H1 (cell line): ENCODE data around the gene CNBD2.

Experiments used
- CBX8 ChIP-seq: fragments of 300-800, 300-1000 bp; sonication (generic); IDR thresholded peaks from 2 replicates; pipeline ENCODE4 v1.7.1; 2016; ENCODE audit warnings: low read depth, low read length, borderline replicate concordance
- GABPA ChIP-seq: IDR thresholded peaks from 2 replicates; pipeline ENCODE4 v1.6.1; 2011; ENCODE audit warnings: mild to moderate bottlenecking, low read length, moderate library complexity, borderline replicate concordance; ENCODE audit not compliant: insufficient read depth
- SUZ12 ChIP-seq: fragments of 200-600 bp; sonication (generic); IDR thresholded peaks from 2 replicates; pipeline ENCODE4 v1.6.1; 2012; ENCODE audit warnings: mild to moderate bottlenecking, inconsistent platforms, low read length, moderate library complexity, mixed read lengths
- TF ChIP-seq, protein P1 (sequence below), 3 experiments: IDR thresholded peaks; 1 replicate in 2 of 3; 2 replicates in 1 of 3; pipeline versions ENCODE4 v1.5.1 to v1.6.1; 2011; ENCODE audit warnings: low read length in 3 of 3, mild to moderate bottlenecking in 3 of 3, inconsistent platforms in 2 of 3, low read depth in 1 of 3, moderate library complexity in 1 of 3; ENCODE audit not compliant: insufficient read depth in 1 of 3; ENCODE audit errors: control extremely low read depth in 1 of 3

DNA sequence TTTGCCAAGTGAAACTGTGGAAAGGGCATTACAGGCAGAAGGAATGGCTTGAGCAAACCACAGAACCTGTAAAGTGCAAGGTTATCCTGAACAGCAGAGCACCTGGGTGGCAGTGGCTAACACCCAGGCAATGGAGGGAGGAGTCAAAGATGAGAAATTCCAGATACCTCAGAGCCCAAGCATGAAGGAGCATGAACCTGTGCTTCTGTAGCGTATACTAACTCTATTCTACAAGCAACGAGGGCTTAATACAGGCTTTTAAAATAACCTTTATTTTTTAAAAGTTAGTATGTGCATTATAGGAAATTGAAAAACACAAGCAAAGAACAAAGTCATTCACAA, 77.0 kb downstream of the CNBD2 start:
- TF ChIP-seq, protein P1, sequence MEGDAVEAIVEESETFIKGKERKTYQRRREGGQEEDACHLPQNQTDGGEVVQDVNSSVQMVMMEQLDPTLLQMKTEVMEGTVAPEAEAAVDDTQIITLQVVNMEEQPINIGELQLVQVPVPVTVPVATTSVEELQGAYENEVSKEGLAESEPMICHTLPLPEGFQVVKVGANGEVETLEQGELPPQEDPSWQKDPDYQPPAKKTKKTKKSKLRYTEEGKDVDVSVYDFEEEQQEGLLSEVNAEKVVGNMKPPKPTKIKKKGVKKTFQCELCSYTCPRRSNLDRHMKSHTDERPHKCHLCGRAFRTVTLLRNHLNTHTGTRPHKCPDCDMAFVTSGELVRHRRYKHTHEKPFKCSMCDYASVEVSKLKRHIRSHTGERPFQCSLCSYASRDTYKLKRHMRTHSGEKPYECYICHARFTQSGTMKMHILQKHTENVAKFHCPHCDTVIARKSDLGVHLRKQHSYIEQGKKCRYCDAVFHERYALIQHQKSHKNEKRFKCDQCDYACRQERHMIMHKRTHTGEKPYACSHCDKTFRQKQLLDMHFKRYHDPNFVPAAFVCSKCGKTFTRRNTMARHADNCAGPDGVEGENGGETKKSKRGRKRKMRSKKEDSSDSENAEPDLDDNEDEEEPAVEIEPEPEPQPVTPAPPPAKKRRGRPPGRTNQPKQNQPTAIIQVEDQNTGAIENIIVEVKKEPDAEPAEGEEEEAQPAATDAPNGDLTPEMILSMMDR (IDR thresholded peaks at IDR 0.05; ENCODE audit: control extremely low read depth in 1 of 3, insufficient read depth in 1 of 3, low read depth in 1 of 3, low read length in 3 of 3): no peak
- no peak for TF ChIP-seq CBX8
- TF ChIP-seq GABPA: no peak
- TF ChIP-seq SUZ12: no peak
